HUES48 (cell line): Measurements from ENCODE around the gene TGFB2.

Experiments used
- H3K27ac ChIP-seq: one replicate; pipeline ENCODE4 v1.7.0; 2013; ENCODE audit warnings: low read depth, low read length, inconsistent platforms
- H3K27me3 ChIP-seq: 2 replicates; pipeline ENCODE4 v1.6.1; 2013; ENCODE audit warnings: mild to moderate bottlenecking, low read length; ENCODE audit not compliant: control insufficient read depth, insufficient read depth
- H3K36me3 ChIP-seq: 2 replicates; pipeline ENCODE4 v1.6.1; 2013; ENCODE audit warnings: low read length; ENCODE audit not compliant: control insufficient read depth, insufficient read depth
- H3K4me1 ChIP-seq: 2 replicates; pipeline ENCODE4 v1.6.1; 2013; ENCODE audit warnings: mild to moderate bottlenecking, low read length; ENCODE audit not compliant: control insufficient read depth, insufficient read depth
- H3K4me3 ChIP-seq: 2 replicates; pipeline ENCODE4 v1.5.1; 2013; ENCODE audit warnings: mild to moderate bottlenecking, low read depth, low read length
- H3K9ac ChIP-seq: 2 replicates; pipeline ENCODE4 v1.6.1; 2013; ENCODE audit warnings: mild to moderate bottlenecking, low read depth, low read length, moderate library complexity
- H3K9me3 ChIP-seq: 2 replicates; pipeline ENCODE4 v1.6.1; 2013; ENCODE audit warnings: low read length; ENCODE audit not compliant: control insufficient read depth, insufficient read depth

The TGFB2 gene

DNA sequence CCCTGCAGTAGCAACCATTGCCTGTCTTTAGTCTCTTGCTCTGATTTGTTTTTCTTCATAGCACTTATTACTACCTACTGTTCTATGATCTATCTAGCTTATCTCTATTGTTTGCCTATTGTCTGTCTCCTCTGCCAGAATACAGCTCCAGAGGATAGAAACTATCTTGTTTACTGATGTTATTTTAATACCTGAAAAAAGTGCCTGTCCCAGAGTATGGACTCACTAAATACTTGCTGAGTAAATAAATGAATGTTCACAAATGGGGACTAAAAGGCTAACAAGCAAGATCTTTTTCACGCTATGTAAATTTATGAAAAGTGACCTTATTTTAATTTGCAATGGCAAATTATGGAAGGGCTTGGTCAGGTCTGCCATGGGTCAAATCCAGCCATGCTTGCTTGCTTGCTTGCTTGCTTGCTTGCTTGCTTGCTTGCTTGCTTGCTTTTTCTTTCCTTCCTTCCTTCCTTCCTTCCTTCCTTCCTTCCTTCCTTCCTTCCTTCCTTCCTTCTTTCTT, 145.3 kb downstream of the TGFB2 start:
- H3K27ac ChIP-seq: no peak overlapping the region
- H3K4me1 ChIP-seq: peaks cover 37% of the 10 kb centered on the region

DNA sequence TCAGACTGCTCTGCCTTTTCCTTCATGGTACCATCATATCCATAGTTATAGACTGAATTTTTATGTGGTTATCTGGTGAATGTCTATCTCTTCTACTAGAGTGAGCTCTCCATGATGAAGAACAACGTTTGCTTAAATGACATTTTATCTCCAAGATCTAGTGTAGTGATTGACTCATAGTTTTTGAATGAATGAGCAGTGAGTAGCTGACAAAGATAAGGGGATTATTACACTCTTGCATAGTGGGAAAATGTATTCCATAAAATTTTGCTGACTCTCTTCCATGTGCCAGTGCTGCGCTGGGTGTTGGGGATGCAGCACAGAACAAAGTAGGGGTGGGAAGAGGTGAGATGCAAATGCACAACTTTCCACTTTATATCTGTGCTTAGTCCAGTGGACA, 147.7 kb downstream of the TGFB2 start:
- Histone ChIP-seq H3K36me3 (no peaks in the 10 kb centered on the region), H3K27ac (no peak overlapping the region), H3K4me1 (peaks cover 45% of the 10 kb centered on the region), H3K4me3 (no peak overlapping the region), H3K9ac (no peak overlapping the region), H3K27me3 (no peaks in the 10 kb centered on the region), H3K9me3 (no peaks in the 10 kb centered on the region)

More for the DNA sequence above, 145.3 kb downstream of the TGFB2 start:
- Histone ChIP-seq H3K27me3 (no peaks in the 10 kb centered on the region), H3K36me3 (no peaks in the 10 kb centered on the region), H3K9me3 (no peaks in the 10 kb centered on the region), H3K4me3 (no peak overlapping the region), H3K9ac (no peak overlapping the region)

DNA sequence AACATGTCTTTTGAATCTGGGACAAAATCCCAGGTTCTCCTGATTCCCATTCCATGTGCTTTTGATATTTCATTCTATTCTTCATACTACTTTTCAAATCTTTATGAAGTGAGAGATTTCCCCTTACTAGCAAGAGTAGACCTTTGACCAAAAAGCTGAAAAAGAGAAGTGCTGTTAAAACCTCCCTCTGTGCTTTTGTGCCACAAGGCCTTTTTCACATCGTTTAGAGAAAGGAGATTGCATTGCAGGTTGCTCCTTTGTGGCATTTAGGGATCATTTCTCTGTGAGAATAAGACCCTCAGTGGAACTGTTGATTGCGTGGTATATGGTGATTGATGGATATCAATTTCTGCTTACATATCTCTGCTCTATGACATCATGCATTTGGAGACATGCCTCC, 148.8 kb downstream of the TGFB2 start:
- H3K27me3 ChIP-seq: no peaks in the 10 kb centered on the region
- peaks cover 40% of the 10 kb centered on the region for H3K4me1 ChIP-seq
- peak overlapping the region; percentile 58 for H3K9ac ChIP-seq

More for the DNA sequence above, 148.8 kb downstream of the TGFB2 start:
- 0 out of 2 replicates have a peak overlapping the region, but pooled peaks have one; percentile 25 for H3K4me3 ChIP-seq
- no peaks in the 10 kb centered on the region for H3K9me3 ChIP-seq
- H3K27ac ChIP-seq: peak overlapping the region; percentile 94
- no peaks in the 10 kb centered on the region for H3K36me3 ChIP-seq
